IMR-90 (cell line): ENCODE measurements around the gene ERBB4. TPM values are rescaled to one million over a fixed set of nuclear protein-coding genes. Genes with fewer than 3 reads are reported as not detected.

Source experiments
- ATAC-seq: fragments of 200-7000 bp; cut with Tn5 transposase; 2 replicates; pipeline ENCODE4 v1.9.1; 2020; ENCODE audit warnings: low read depth, mild to moderate bottlenecking, moderate library complexity
- BruUV-seq: library from RNA; stranded (reverse); fragments of 400-500 nt; replicated peaks from 2 replicates; lab custom pipeline; 2021; lab: Mats Ljungman, UMichigan
- CTCF ChIA-PET: fragments of 300-600 bp; formaldehyde crosslinking; extraction: SDS; loops from one replicate; lab custom pipeline; 2021; ENCODE audit warnings: antibody characterized with exemption; lab: Yijun Ruan, JAX
- POLR2A ChIA-PET: fragments of 300-600 bp; sonication (Branson Sonifier 250); formaldehyde crosslinking; loops from one replicate; lab custom pipeline; 2022; ENCODE audit warnings: antibody characterized with exemption; ENCODE audit not compliant: unreplicated experiment; lab: Charles Lee
- DNase-seq: peaks from one replicate; pipeline ENCODE4 v3.0.0; 2013
- H2AFZ ChIP-seq: replicated peaks from 2 replicates; pipeline ENCODE3; 2013; ENCODE audit warnings: low read length, mild to moderate bottlenecking; ENCODE audit not compliant: poor library complexity
- H2AK5ac ChIP-seq: 2 replicates; pipeline ENCODE4 v1.6.1; 2013; ENCODE audit warnings: low read depth, low read length, inconsistent platforms
- H2AK9ac ChIP-seq: replicated peaks from 2 replicates; pipeline ENCODE3; 2013; ENCODE audit warnings: mild to moderate bottlenecking, low read depth, low read length, moderate library complexity; ENCODE audit not compliant: poor library complexity
- H2BK120ac ChIP-seq: 2 replicates; pipeline ENCODE4 v1.6.1; 2013; ENCODE audit warnings: low read depth, low read length, inconsistent platforms
- H2BK15ac ChIP-seq: 3 replicates; pipeline ENCODE4 v1.6.1; 2013; ENCODE audit warnings: low read depth, low read length, inconsistent platforms
- H2BK20ac ChIP-seq: 2 replicates; pipeline ENCODE4 v1.6.1; 2013; ENCODE audit warnings: low read depth, mild to moderate bottlenecking, inconsistent platforms, low read length, moderate library complexity
- H2BK5ac ChIP-seq: 2 replicates; pipeline ENCODE4 v1.6.1; 2013; ENCODE audit warnings: mild to moderate bottlenecking, low read depth, low read length, inconsistent platforms; ENCODE audit not compliant: poor library complexity, severe bottlenecking
- H3K14ac ChIP-seq: replicated peaks from 2 replicates; pipeline ENCODE4 v1.6.1; 2013; ENCODE audit warnings: low read depth, low read length, inconsistent platforms
- H3K18ac ChIP-seq: 2 replicates; pipeline ENCODE4 v1.6.1; 2013; ENCODE audit warnings: low read depth, low read length, control low read depth
- H3K23ac ChIP-seq: 2 replicates; pipeline ENCODE4 v1.6.1; 2013; ENCODE audit warnings: low read depth, low read length, inconsistent platforms
- H3K27ac ChIP-seq: 2 replicates; pipeline ENCODE4 v1.5.1; 2013; ENCODE audit warnings: mild to moderate bottlenecking, control low read depth, low read length; ENCODE audit not compliant: insufficient read depth
- H3K27me3 ChIP-seq: 2 replicates; pipeline ENCODE4 v1.6.1; 2013; ENCODE audit warnings: low read length; ENCODE audit not compliant: control insufficient read depth, insufficient read depth
- H3K36me3 ChIP-seq: 2 replicates; pipeline ENCODE4 v1.6.1; 2013; ENCODE audit warnings: low read length, mixed read lengths; ENCODE audit not compliant: control insufficient read depth, insufficient read depth
- H3K4ac ChIP-seq: 2 replicates; pipeline ENCODE4 v1.6.1; 2013; ENCODE audit warnings: low read depth, low read length, inconsistent platforms
- H3K4me1 ChIP-seq: 2 replicates; pipeline ENCODE4 v1.6.1; 2013; ENCODE audit warnings: low read length, mixed read lengths; ENCODE audit not compliant: control insufficient read depth, insufficient read depth
- H3K4me2 ChIP-seq: 2 replicates; pipeline ENCODE4 v1.6.1; 2013; ENCODE audit warnings: low read depth, mild to moderate bottlenecking, control low read depth, low read length, moderate library complexity
- H3K4me3 ChIP-seq: 2 replicates; pipeline ENCODE4 v1.5.1; 2013; ENCODE audit warnings: low read depth, mild to moderate bottlenecking, control low read depth, low read length, moderate library complexity; ENCODE audit not compliant: insufficient read depth
- H3K56ac ChIP-seq: 2 replicates; pipeline ENCODE4 v1.6.1; 2013; ENCODE audit warnings: low read length, inconsistent platforms; ENCODE audit not compliant: insufficient read depth; ENCODE audit errors: extremely low read depth
- H3K79me1 ChIP-seq, 2 experiments: 2 replicates each; pipeline ENCODE4 v1.6.1; 2013; ENCODE audit warnings: low read length in 2 of 2, inconsistent platforms in 1 of 2, low read depth in 1 of 2
- H3K9ac ChIP-seq: 2 replicates; pipeline ENCODE4 v1.6.1; 2013; ENCODE audit warnings: low read depth, low read length, control low read depth
- H3K9me1 ChIP-seq: 2 replicates; pipeline ENCODE4 v1.6.1; 2013; ENCODE audit warnings: low read length, inconsistent platforms; ENCODE audit not compliant: insufficient read depth
- H3K9me3 ChIP-seq: 2 replicates; pipeline ENCODE4 v1.6.1; 2013; ENCODE audit warnings: low read length; ENCODE audit not compliant: control insufficient read depth, insufficient read depth
- H4K20me1 ChIP-seq: 2 replicates; pipeline ENCODE4 v1.6.1; 2013; ENCODE audit warnings: low read length, inconsistent platforms; ENCODE audit not compliant: insufficient read depth
- H4K5ac ChIP-seq: 2 replicates; pipeline ENCODE4 v1.6.1; 2013; ENCODE audit warnings: mild to moderate bottlenecking, low read depth, low read length, control low read depth
- H4K8ac ChIP-seq, 2 experiments: 2 replicates each; pipeline ENCODE4 v1.6.1; 2013; ENCODE audit warnings: low read depth in 2 of 2, low read length in 2 of 2, control low read depth in 1 of 2, inconsistent platforms in 1 of 2
- H4K91ac ChIP-seq: 2 replicates; pipeline ENCODE4 v1.6.1; 2013; ENCODE audit warnings: low read depth, low read length, inconsistent platforms; ENCODE audit not compliant: insufficient read depth
- CHD1 ChIP-seq: IDR thresholded peaks from 2 replicates; pipeline ENCODE4 v1.6.1; 2012; ENCODE audit warnings: low read depth, low read length, improper control_type of control experiment
- MXI1 ChIP-seq: IDR thresholded peaks from 2 replicates; pipeline ENCODE4 v1.6.1; 2012; ENCODE audit warnings: low read depth, mild to moderate bottlenecking, low read length, moderate library complexity, borderline replicate concordance
- NFE2L2 ChIP-seq: fragments of 150-350 bp; IDR thresholded peaks from 2 replicates; pipeline ENCODE4 v1.6.1; 2016; ENCODE audit warnings: low read depth, mild to moderate bottlenecking, low read length
- RAD21 ChIP-seq: IDR thresholded peaks from 2 replicates; pipeline ENCODE4 v1.6.1; 2012; ENCODE audit warnings: low read length, improper control_type of control experiment
- WGBS, 2 experiments: methylation state at CpG; one replicate each; pipeline versions ENCODE4 v1.1.5 to v1.1.7; 2013; ENCODE audit warnings: missing lambda C conversion rate in 2 of 2; ENCODE audit not compliant: insufficient read length in 1 of 2; ENCODE audit errors: extremely low coverage in 2 of 2; 5-methylcytosine and 5-hydroxymethylcytosine counted together
- dilution Hi-C: fragments of 300-500 bp; cut with HindIII; formaldehyde crosslinking; loops from one replicate; pipeline ENCODE4 v1.14.3; 2018; ENCODE audit warnings: low sequenced_read_pairs; ENCODE audit not compliant: unreplicated experiment
- in situ Hi-C: fragments of 300-500 bp; cut with MboI; formaldehyde crosslinking; loops from 3 replicates; pipeline ENCODE4 v1.14.3; 2019; ENCODE audit warnings: low sequenced_read_pairs, inconsistent platforms, mixed read lengths
- intact Hi-C: fragments of 100-400 bp; cut with micrococcal nuclease; formaldehyde crosslinking; loops from 2 replicates; pipeline ENCODE4 v1.10.0; 2022
- polyA plus RNA-seq, 3 experiments: library from polyadenylated mRNA; depleted of rRNA; stranded (reverse); fragments of >200 nt; gene quantifications; 2 replicates each; pipeline ENCODE4 v1.2.3, GENCODE V29; 2012; ENCODE audit warnings: low replicate concordance in 1 of 3
- total RNA-seq: library from RNA; depleted of rRNA; stranded (reverse); fragments of >200 nt; gene quantifications from 2 replicates; pipeline ENCODE4 v1.2.3, GENCODE V29; 2012
- TF ChIP-seq, protein P1 (sequence below): fragments of 150-350 bp; IDR thresholded peaks from 2 replicates; pipeline ENCODE4 v1.6.1; 2017; ENCODE audit warnings: mild to moderate bottlenecking, antibody characterized with exemption, low read length, low read depth

Gene ERBB4
- total and polyA plus RNA-seq, 2 of the 4 experiments (the other 2 are of a cell fraction): not detected

DNA sequence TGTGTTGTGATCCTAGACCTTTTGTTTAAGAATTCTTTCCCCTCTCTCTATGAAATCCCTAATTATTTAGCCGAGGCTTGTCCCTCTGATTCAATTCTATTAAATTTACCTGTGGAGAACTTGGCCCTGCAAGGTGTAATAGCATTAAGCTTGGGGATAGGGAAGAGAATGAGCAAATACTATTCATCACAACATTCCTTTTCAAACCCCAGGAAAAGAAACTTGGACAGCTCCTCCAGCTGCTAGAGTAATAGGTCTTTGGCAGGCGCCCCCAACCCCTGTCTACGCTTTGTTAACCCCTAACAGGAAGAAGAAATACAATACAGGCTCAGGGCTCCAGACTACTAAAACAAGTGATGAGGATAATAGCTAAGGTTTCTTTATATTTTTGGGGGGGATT is 1025.2 kb downstream of the ERBB4 start:
- H3K9me3 ChIP-seq: no peaks in the 10 kb centered on the region
- ChIA-PET POLR2A (no interaction called here), CTCF (no interaction called here)
- H2BK20ac ChIP-seq: no peak overlapping the region
- H4K8ac ChIP-seq: no peak overlapping the region
- in situ Hi-C loops: no loop called here
- H3K27ac ChIP-seq: no peak overlapping the region
- no peak overlapping the region for H3K56ac ChIP-seq
- H3K14ac ChIP-seq: no peak overlapping the region
- no peak overlapping the region for H3K9ac ChIP-seq
- intact Hi-C loops: no loop called here
- H3K9me1 ChIP-seq: no peaks in the 10 kb centered on the region
- H2BK120ac ChIP-seq: no peak overlapping the region
- H2AK5ac ChIP-seq: no peak overlapping the region
- no peak overlapping the region for H4K5ac ChIP-seq
- no peaks in the 10 kb centered on the region for H4K20me1 ChIP-seq
- no peak overlapping the region for H2BK5ac ChIP-seq
- dilution Hi-C loops: no loop called here
- H2AK9ac ChIP-seq: no peak overlapping the region
- DNase-seq (no peak), ATAC-seq (no peak)
- no CpG with 5 or more reads among the region's 3 CpGs for WGBS, 2 experiments
- H3K27me3 ChIP-seq: no peaks in the 10 kb centered on the region
- H2AFZ ChIP-seq: no peak overlapping the region
- H3K79me1 ChIP-seq: no peaks in the 10 kb centered on the region
- TF ChIP-seq RAD21: no peak
- TF ChIP-seq CHD1: no peak
- no peak for TF ChIP-seq MXI1
- no peak for TF ChIP-seq NFE2L2
- TF ChIP-seq, protein P1, sequence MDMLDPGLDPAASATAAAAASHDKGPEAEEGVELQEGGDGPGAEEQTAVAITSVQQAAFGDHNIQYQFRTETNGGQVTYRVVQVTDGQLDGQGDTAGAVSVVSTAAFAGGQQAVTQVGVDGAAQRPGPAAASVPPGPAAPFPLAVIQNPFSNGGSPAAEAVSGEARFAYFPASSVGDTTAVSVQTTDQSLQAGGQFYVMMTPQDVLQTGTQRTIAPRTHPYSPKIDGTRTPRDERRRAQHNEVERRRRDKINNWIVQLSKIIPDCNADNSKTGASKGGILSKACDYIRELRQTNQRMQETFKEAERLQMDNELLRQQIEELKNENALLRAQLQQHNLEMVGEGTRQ: no peak
- no peak overlapping the region for H3K4me3 ChIP-seq
- H3K18ac ChIP-seq: no peak overlapping the region
- no peak overlapping the region for H3K4me2 ChIP-seq
- H3K36me3 ChIP-seq: no peaks in the 10 kb centered on the region
- H4K91ac ChIP-seq: no peak overlapping the region
- BruUV-seq: no TSS peak
- H3K4ac ChIP-seq: no peak overlapping the region
- H3K23ac ChIP-seq: no peak overlapping the region
- no peak overlapping the region for H2BK15ac ChIP-seq
- H3K4me1 ChIP-seq: no peaks in the 10 kb centered on the region
